ENCODE measurements around the gene ZNF469.

GRCh38 chr16:88393571-88393970, 10.8 kb downstream of the ZNF469 start:
- TF ChIP-seq, protein P1, sequence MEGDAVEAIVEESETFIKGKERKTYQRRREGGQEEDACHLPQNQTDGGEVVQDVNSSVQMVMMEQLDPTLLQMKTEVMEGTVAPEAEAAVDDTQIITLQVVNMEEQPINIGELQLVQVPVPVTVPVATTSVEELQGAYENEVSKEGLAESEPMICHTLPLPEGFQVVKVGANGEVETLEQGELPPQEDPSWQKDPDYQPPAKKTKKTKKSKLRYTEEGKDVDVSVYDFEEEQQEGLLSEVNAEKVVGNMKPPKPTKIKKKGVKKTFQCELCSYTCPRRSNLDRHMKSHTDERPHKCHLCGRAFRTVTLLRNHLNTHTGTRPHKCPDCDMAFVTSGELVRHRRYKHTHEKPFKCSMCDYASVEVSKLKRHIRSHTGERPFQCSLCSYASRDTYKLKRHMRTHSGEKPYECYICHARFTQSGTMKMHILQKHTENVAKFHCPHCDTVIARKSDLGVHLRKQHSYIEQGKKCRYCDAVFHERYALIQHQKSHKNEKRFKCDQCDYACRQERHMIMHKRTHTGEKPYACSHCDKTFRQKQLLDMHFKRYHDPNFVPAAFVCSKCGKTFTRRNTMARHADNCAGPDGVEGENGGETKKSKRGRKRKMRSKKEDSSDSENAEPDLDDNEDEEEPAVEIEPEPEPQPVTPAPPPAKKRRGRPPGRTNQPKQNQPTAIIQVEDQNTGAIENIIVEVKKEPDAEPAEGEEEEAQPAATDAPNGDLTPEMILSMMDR (conservative IDR thresholded peaks at IDR 0.05; ENCODE audit: low read depth, low read length): no peak
- no peak for TF ChIP-seq EZH2 (IDR thresholded peaks at IDR 0.05; ENCODE audit: borderline replicate concordance, low read depth, low read length, poor library complexity, severe bottlenecking)

All from A673 (cell line).